ENCODE measurements around the gene ENOSF1.
A peak's percentile ranks its signal among the peaks of the same experiment; 100 is the strongest.

The ENOSF1 gene

GRCh38 chr18:666177-666576 is 46.3 kb downstream of the ENOSF1 start:
- peak overlapping the region; percentile 79 for H3K4me2 ChIP-seq (ENCODE audit: low read depth, low read length, poor library complexity, severe bottlenecking)
- H3K9me2 ChIP-seq (replicated peaks; ENCODE audit: low read depth, low read length): no peaks in the 10 kb centered on the region
- no peak overlapping the region for H3K9ac ChIP-seq (ENCODE audit: low read depth, low read length, poor library complexity, severe bottlenecking)
- H4K20me1 ChIP-seq (ENCODE audit: insufficient read depth, low read length, poor library complexity, severe bottlenecking): peaks cover 26% of the 10 kb centered on the region
- no peaks in the 10 kb centered on the region for H3K27me3 ChIP-seq (ENCODE audit: insufficient read depth, low read length, poor library complexity, severe bottlenecking)
- peaks cover 54% of the 10 kb centered on the region for H3K36me3 ChIP-seq (ENCODE audit: insufficient read depth, low read length)
- no peaks in the 10 kb centered on the region for H3K9me3 ChIP-seq (ENCODE audit: insufficient read depth, low read depth, low read length)
- peak; percentile 86 for TF ChIP-seq CTCF (conservative IDR thresholded peaks at IDR 0.05; ENCODE audit: low read length)
- no peak for TF ChIP-seq EZH2phosphoT487 (IDR thresholded peaks at IDR 0.05; ENCODE audit: borderline replicate concordance)
- H3K4me1 ChIP-seq (ENCODE audit: insufficient read depth, low read length, poor library complexity, severe bottlenecking): peaks cover 9% of the 10 kb centered on the region
- no peak overlapping the region for H2AFZ ChIP-seq (ENCODE audit: low read length)
- peaks cover 64% of the 10 kb centered on the region for H3K79me2 ChIP-seq (ENCODE audit: insufficient read depth, low read length)
- H3F3A ChIP-seq (ENCODE audit: low read depth): no peaks in the 10 kb centered on the region
- peak overlapping the region; percentile 61 for H3K4me3 ChIP-seq (ENCODE audit: low read length, poor library complexity, severe bottlenecking)

DNA sequence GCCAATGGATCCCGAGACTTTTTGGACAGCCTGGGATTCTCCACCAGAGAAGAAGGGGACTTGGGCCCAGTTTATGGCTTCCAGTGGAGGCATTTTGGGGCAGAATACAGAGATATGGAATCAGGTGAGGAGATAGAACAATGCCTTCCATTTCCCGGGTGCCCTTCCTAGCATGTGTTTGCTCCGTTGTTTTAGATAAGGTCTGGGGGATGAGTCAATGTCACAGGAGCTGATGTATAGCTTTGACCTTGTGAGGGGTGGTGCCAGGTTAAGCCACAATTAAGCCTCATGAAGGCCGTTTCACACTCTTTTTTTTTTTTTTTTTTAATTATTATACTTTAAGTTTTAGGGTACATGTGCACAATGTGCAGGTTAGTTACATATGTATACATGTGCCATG is 50.2 kb downstream of the ENOSF1 start:
- Histone ChIP-seq H3K4me3 (ENCODE audit: low read length, poor library complexity, severe bottlenecking) (no peak overlapping the region), H3K27me3 (ENCODE audit: insufficient read depth, low read length, poor library complexity, severe bottlenecking) (peaks cover 6% of the 10 kb centered on the region), H3K79me2 (ENCODE audit: insufficient read depth, low read length) (peaks cover 65% of the 10 kb centered on the region), H3K4me2 (ENCODE audit: low read depth, low read length, poor library complexity, severe bottlenecking) (peak overlapping the region; percentile 95), H3F3A (ENCODE audit: low read depth) (no peaks in the 10 kb centered on the region), H3K9me3 (ENCODE audit: insufficient read depth, low read depth, low read length) (no peaks in the 10 kb centered on the region), H3K36me3 (ENCODE audit: insufficient read depth, low read length) (peaks cover 42% of the 10 kb centered on the region), H3K4me1 (ENCODE audit: insufficient read depth, low read length, poor library complexity, severe bottlenecking) (peaks cover 34% of the 10 kb centered on the region), H2AFZ (ENCODE audit: low read length) (no peak overlapping the region), H3K9ac (ENCODE audit: low read depth, low read length, poor library complexity, severe bottlenecking) (no peak overlapping the region), H4K20me1 (ENCODE audit: insufficient read depth, low read length, poor library complexity, severe bottlenecking) (peaks cover 27% of the 10 kb centered on the region), H3K9me2 (replicated peaks; ENCODE audit: low read depth, low read length) (no peaks in the 10 kb centered on the region)
- TF ChIP-seq CTCF (conservative IDR thresholded peaks at IDR 0.05; ENCODE audit: low read length) (no peak), EZH2phosphoT487 (IDR thresholded peaks at IDR 0.05; ENCODE audit: borderline replicate concordance) (no peak)

- Histone ChIP-seq H3K9ac (ENCODE audit: low read depth, low read length, poor library complexity, severe bottlenecking) (peak overlapping the region; percentile 100), H3K36me3 (ENCODE audit: insufficient read depth, low read length) (peaks cover 36% of the 10 kb centered on the region), H3K4me2 (ENCODE audit: low read depth, low read length, poor library complexity, severe bottlenecking) (peak overlapping the region; percentile 95), H3K27me3 (ENCODE audit: insufficient read depth, low read length, poor library complexity, severe bottlenecking) (peaks cover 6% of the 10 kb centered on the region), H3F3A (ENCODE audit: low read depth) (no peaks in the 10 kb centered on the region), H3K9me3 (ENCODE audit: insufficient read depth, low read depth, low read length) (no peaks in the 10 kb centered on the region), H4K20me1 (ENCODE audit: insufficient read depth, low read length, poor library complexity, severe bottlenecking) (peaks cover 22% of the 10 kb centered on the region), H3K4me1 (ENCODE audit: insufficient read depth, low read length, poor library complexity, severe bottlenecking) (peaks cover 42% of the 10 kb centered on the region), H3K4me3 (ENCODE audit: low read length, poor library complexity, severe bottlenecking) (peak overlapping the region; percentile 97), H3K79me2 (ENCODE audit: insufficient read depth, low read length) (peaks cover 75% of the 10 kb centered on the region), H2AFZ (ENCODE audit: low read length) (no peak overlapping the region), H3K9me2 (replicated peaks; ENCODE audit: low read depth, low read length) (no peaks in the 10 kb centered on the region)
- TF ChIP-seq EZH2phosphoT487 (IDR thresholded peaks at IDR 0.05; ENCODE audit: borderline replicate concordance) (no peak), CTCF (conservative IDR thresholded peaks at IDR 0.05; ENCODE audit: low read length) (no peak)
These were observed 52.8 kb downstream of the ENOSF1 start for GRCh38 chr18:659597-659996.
